GM10248 (cell line): ENCODE results near the gene FHIP1B.

Experiments used
- CTCF ChIA-PET: fragments of 300-600 bp; sonication (Branson Sonifier 250); formaldehyde crosslinking; extraction: SDS; loops from one replicate; lab custom pipeline; 2021; ENCODE audit warnings: antibody characterized with exemption; lab: Yijun Ruan, JAX
- POLR2A ChIA-PET: fragments of 350-650 bp; sonication (Branson Sonifier 250); formaldehyde crosslinking; extraction: SDS; loops from one replicate; lab custom pipeline; 2020; ENCODE audit warnings: antibody characterized with exemption; lab: Yijun Ruan, JAX
- DNase-seq: peaks from one replicate; pipeline ENCODE4 v3.0.0; 2012; ENCODE audit errors: extremely low spot score
- CTCF ChIP-seq: IDR thresholded peaks from 2 replicates; pipeline ENCODE4 v1.5.1; 2012; ENCODE audit warnings: mild to moderate bottlenecking, low read depth; ENCODE audit errors: extremely low read depth, missing control alignments, control extremely low read depth

Gene FHIP1B

GRCh38 chr11:6245536-6245935 lies 11.1 kb upstream of the FHIP1B start:
- DNase-seq = no peak
- no peak for TF ChIP-seq CTCF
- CTCF ChIA-PET = no interaction called here
- POLR2A ChIA-PET = no interaction called here

GRCh38 chr11:6241316-6241715 lies 6.9 kb upstream of the FHIP1B start:
- no peak for DNase-seq
- TF ChIP-seq CTCF = no peak
- POLR2A ChIA-PET = no interaction called here
- CTCF ChIA-PET = interaction anchor here (1.0 to 4.1 kb wide), 3 partner anchors 10 to 202 kb away, joined by 3 to 30 read pairs (median 4); no protein-coding TSS in a partner anchor

- no peak for DNase-seq
- CTCF ChIA-PET = interaction anchor here (1.0 to 4.1 kb wide), 3 partner anchors 10 to 202 kb away, joined by 3 to 30 read pairs (median 3); no protein-coding TSS in a partner anchor
- POLR2A ChIA-PET = no interaction called here
- TF ChIP-seq CTCF = no peak
These were observed 6.3 kb upstream of the FHIP1B start for GRCh38 chr11:6240781-6241180.

- no peak for TF ChIP-seq CTCF
- ChIA-PET POLR2A (no interaction called here), CTCF (interaction anchor here (1.0 to 4.1 kb wide), 3 partner anchors 11 to 203 kb away, joined by 3 to 30 read pairs (median 3); no protein-coding TSS in a partner anchor)
- no peak for DNase-seq
These were observed 5.7 kb upstream of the FHIP1B start for GRCh38 chr11:6240139-6240538.

GRCh38 chr11:6238902-6239301 lies 4.5 kb upstream of the FHIP1B start, which contains the start of gene CNGA4:
CNGA4 (plus strand) TSS chr11:6239089; CDS start chr11:6239207, 118 bp downstream.
- POLR2A ChIA-PET = no interaction called here
- no peak for DNase-seq
- CTCF ChIA-PET = interaction anchor here (0.9 to 2.7 kb wide), 5 partner anchors 11 to 205 kb away, joined by 3 to 10 read pairs (median 4); no protein-coding TSS in a partner anchor
- no peak for TF ChIP-seq CTCF

GRCh38 chr11:6237761-6238302 lies 3.4 kb upstream of the FHIP1B start:
- no peak for TF ChIP-seq CTCF
- DNase-seq = no peak
- ChIA-PET POLR2A (no interaction called here), CTCF (interaction anchor here (1.0 to 4.2 kb wide), 5 partner anchors 12 to 141 kb away, joined by 4 to 45 read pairs (median 9); no protein-coding TSS in a partner anchor)
